ENCODE measurements around the gene ATP5IF1. TPM values are rescaled to one million over a fixed set of nuclear protein-coding genes. Genes with fewer than 3 reads are reported as not detected.

The ATP5IF1 gene
- total and polyA plus RNA-seq, 9 of the 15 experiments (the other 6 are each of a cell fraction or from before 2014, with no cell fraction given) = 292 to 1,422 (median 388) TPM

GRCh38 chr1:28259252-28259933, 23.5 kb downstream of the ATP5IF1 start, which contains the start of gene SESN2 (continued):
- TF ChIP-seq TCF15 (CRISPR knock-in tag; IDR thresholded peaks at IDR 0.05) = no peak
- no peak for TF ChIP-seq HEY1 (CRISPR knock-in tag; IDR thresholded peaks at IDR 0.05; ENCODE audit: borderline replicate concordance)
- 0 out of 2 replicates have a peak, but pooled peaks have one; percentile 66 for TF ChIP-seq ZBED1 (IDR thresholded peaks at IDR 0.05)
- TF ChIP-seq XRCC5 (IDR thresholded peaks at IDR 0.05; ENCODE audit: low read depth, low read length) = peak; percentile 7; the same call in 1 of the 2 replicates
- TF ChIP-seq, protein P1, sequence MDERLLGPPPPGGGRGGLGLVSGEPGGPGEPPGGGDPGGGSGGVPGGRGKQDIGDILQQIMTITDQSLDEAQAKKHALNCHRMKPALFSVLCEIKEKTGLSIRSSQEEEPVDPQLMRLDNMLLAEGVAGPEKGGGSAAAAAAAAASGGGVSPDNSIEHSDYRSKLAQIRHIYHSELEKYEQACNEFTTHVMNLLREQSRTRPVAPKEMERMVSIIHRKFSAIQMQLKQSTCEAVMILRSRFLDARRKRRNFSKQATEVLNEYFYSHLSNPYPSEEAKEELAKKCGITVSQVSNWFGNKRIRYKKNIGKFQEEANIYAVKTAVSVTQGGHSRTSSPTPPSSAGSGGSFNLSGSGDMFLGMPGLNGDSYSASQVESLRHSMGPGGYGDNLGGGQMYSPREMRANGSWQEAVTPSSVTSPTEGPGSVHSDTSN (CRISPR knock-in tag; IDR thresholded peaks at IDR 0.05; ENCODE audit: low read depth) = 0 out of 2 replicates have a peak, but pooled peaks have one; percentile 58
- TF ChIP-seq, protein P1 (tag; conservative IDR thresholded peaks at IDR 0.05; ENCODE audit: low read depth) = no peak; the same call in 1 of the 2 replicates
- peak; percentile 73 for TF ChIP-seq HNRNPLL (IDR thresholded peaks at IDR 0.05; ENCODE audit: low read depth, low read length, poor library complexity, severe bottlenecking)
- TF ChIP-seq ZNF586 (CRISPR knock-in tag; conservative IDR thresholded peaks at IDR 0.05) = peak; percentile 97
- TF ChIP-seq NBN (IDR thresholded peaks at IDR 0.05; ENCODE audit: low read depth) = no peak
- TF ChIP-seq MED1 (CRISPR knock-in tag; IDR thresholded peaks at IDR 0.05; ENCODE audit: borderline replicate concordance) = no peak
- TF ChIP-seq GABPA (tag; conservative IDR thresholded peaks at IDR 0.05; ENCODE audit: low read depth) = 0 out of 2 replicates have a peak, but pooled peaks have one; percentile 41
- no peak; the same call in 1 of the 2 replicates for TF ChIP-seq ATF1 (CRISPR knock-in tag; IDR thresholded peaks at IDR 0.05)
- TF ChIP-seq ATF1 (tag; IDR thresholded peaks at IDR 0.05) = peak; percentile 81
- no peak for TF ChIP-seq MAFF (IDR thresholded peaks at IDR 0.05; ENCODE audit: low read length)
- peak; percentile 88 for TF ChIP-seq CCNT2 (IDR thresholded peaks at IDR 0.05; ENCODE audit: borderline replicate concordance, extremely low read depth, insufficient read length, low read depth, low read length)
- TF ChIP-seq NFE2 (IDR thresholded peaks at IDR 0.05; ENCODE audit: low read depth) = no peak; the same call in 1 of the 2 replicates
- no peak for TF ChIP-seq ZBTB1 (CRISPR knock-in tag; IDR thresholded peaks at IDR 0.05; ENCODE audit: borderline replicate concordance, low read depth)
- TF ChIP-seq GTF3C2 (IDR thresholded peaks at IDR 0.05; ENCODE audit: borderline replicate concordance, extremely low read depth, insufficient read length) = no peak
- no peak for TF ChIP-seq FOXJ3 (CRISPR knock-in tag; IDR thresholded peaks at IDR 0.05)
- TF ChIP-seq LCOR (CRISPR knock-in tag; IDR thresholded peaks at IDR 0.05) = peak; percentile 74
- TF ChIP-seq GTF2A2 (tag; IDR thresholded peaks at IDR 0.05) = no peak

Data from K562 (cell line).